Spleen (tissue), 10 donors: ENCODE results near the gene OR7C2. TPM values are rescaled to one million over a fixed set of nuclear protein-coding genes. Genes with fewer than 3 reads are reported as not detected.

Experiments used
- polyA plus RNA-seq, 3 donors: library from polyadenylated mRNA; stranded (reverse); fragments of 200-250 nt; gene quantifications; one replicate each; pipeline ENCODE4 v1.2.1, GENCODE V29; 2013
- total RNA-seq, 7 donors: library from RNA; depleted of rRNA in 3 of 7; stranded (reverse); fragments of >200 nt in 3 of 7; fragmentation: NEBNext Ultra II Directional in 4 of 7; extraction: Animal tissue kit (Norgen Biotek cat#: 25700) in 4 of 7; gene quantifications; one replicate each; pipeline versions ENCODE4 v1.1.0 to v1.2.1, GENCODE V29; 2016 to 2021
- donor health status: healthy with polysubstance abuse.
- donor health status: DM: no; HTN: no; CAD: no; lungs with moderate emphysema.
- donor health status: DM: no; HTN: no; CAD: no.
- donor health status: Bipolar disorder and iron deficiency.
- donor health status: healthy.
- donor health status: DM: no; HTN: no; CAD: no.
- donor health status: DM: yes; HTN: yes; CAD: no.

The OR7C2 gene
- total and polyA plus RNA-seq, 10 donors = not detected

Other genes with a start within 250 kb of the OR7C2 start
- 100 to 1,000 TPM in 4 of 7 donors, 10 to 100 TPM in 3; 58.0 to 183 (median 100) TPM for gene ADGRE2, start 162.9 kb upstream of the OR7C2 start, total RNA-seq
- 1 to 10 TPM; 4.0 to 9.9 (median 6.0) TPM for gene ADGRE2, start 162.9 kb upstream of the OR7C2 start, polyA plus RNA-seq
- not detected for gene OR7A5, start 106.3 kb upstream of the OR7C2 start, total RNA-seq
- not detected for gene OR7A5, start 106.3 kb upstream of the OR7C2 start, polyA plus RNA-seq
- not detected for gene OR7C1, start 106.3 kb upstream of the OR7C2 start, total RNA-seq
- under 1 TPM in 2 of 3 donors, not detected in 1; under 0.01 to 0.02 TPM for gene OR7C1, start 106.3 kb upstream of the OR7C2 start, polyA plus RNA-seq
- gene OR7A10, start 92.6 kb upstream of the OR7C2 start, total RNA-seq = not detected
- gene OR7A10, start 92.6 kb upstream of the OR7C2 start, polyA plus RNA-seq = not detected
- not detected for gene OR7A17, start 55.4 kb upstream of the OR7C2 start, total RNA-seq
- not detected for gene OR7A17, start 55.4 kb upstream of the OR7C2 start, polyA plus RNA-seq
- not detected for gene SLC1A6, start 38.4 kb downstream of the OR7C2 start, total RNA-seq
- not detected for gene SLC1A6, start 38.4 kb downstream of the OR7C2 start, polyA plus RNA-seq
- gene CASP14, start 108.0 kb downstream of the OR7C2 start, total RNA-seq = not detected
- not detected for gene CASP14, start 108.0 kb downstream of the OR7C2 start, polyA plus RNA-seq
- not detected for gene OR1I1, start 140.7 kb downstream of the OR7C2 start, total RNA-seq
- gene OR1I1, start 140.7 kb downstream of the OR7C2 start, polyA plus RNA-seq = under 1 TPM in 1 of 3 donors, not detected in 2; 0.06 TPM
- gene SYDE1, start 165.9 kb downstream of the OR7C2 start, total RNA-seq = 10 to 100 TPM in 6 of 7 donors, 1 to 10 TPM in 1; 8.3 to 27.6 (median 17.0) TPM
- gene SYDE1, start 165.9 kb downstream of the OR7C2 start, polyA plus RNA-seq = 1 to 10 TPM; 2.0 to 5.2 (median 2.9) TPM